ENCODE results near the gene MTG1. TPM values are rescaled to one million over a fixed set of nuclear protein-coding genes. Genes with fewer than 3 reads are reported as not detected.

Gene MTG1
- total RNA-seq, 4 donors from 2014 or later, result 26.5 to 139 (median 47.0) TPM

GRCh38 chr10:133420579-133420978 is 26.6 kb downstream of the MTG1 start:
- no peak overlapping the region for H3K4me3 ChIP-seq
- TF ChIP-seq POLR2A (IDR thresholded peaks at IDR 0.05) (no peak), CTCF (IDR thresholded peaks at IDR 0.05) (no peak), POLR2AphosphoS5 (IDR thresholded peaks at IDR 0.05) (no peak), EP300 (IDR thresholded peaks at IDR 0.05; ENCODE audit: low read depth) (no peak)
- WGBS, 2 donors (ENCODE audit: low coverage in 1 of 2), result 100% methylated on average over 5 of the region's 6 CpGs; no CpG with 5 or more reads in 1 of the 2 donors
- H3K4me1 ChIP-seq, result peaks cover 0 to 8% (median 3%) of the 10 kb centered on the region in 4 donors
- H3K27ac ChIP-seq, result no peak overlapping the region
- DNase-seq, result no peak
- intact Hi-C loops (cut with DNase I; ENCODE audit: low total_unique reads) (no loop called here), in situ Hi-C loops (cut with MboI; ENCODE audit: low pct_ligation_motif_present in 1 of 4, low pct_unique_long_range_greater_than_20kb in 1 of 4, low sequenced_read_pairs in 3 of 4) (no loop called here)
- peaks cover 0 to 3% (median under 1%) of the 10 kb centered on the region in 4 donors for H3K36me3 ChIP-seq
- H3K27me3 ChIP-seq, result peaks cover 17% of the 10 kb centered on the region
- H3K9me3 ChIP-seq, result no peaks in the 10 kb centered on the region

- no peak for DNase-seq
- no peak for TF ChIP-seq CTCF (IDR thresholded peaks at IDR 0.05)
- TF ChIP-seq POLR2A (IDR thresholded peaks at IDR 0.05), result no peak
- no peak for TF ChIP-seq EP300 (IDR thresholded peaks at IDR 0.05; ENCODE audit: low read depth)
- no peak for TF ChIP-seq POLR2AphosphoS5 (IDR thresholded peaks at IDR 0.05)
Observed at GRCh38 chr10:133421336-133422222, 27.6 kb downstream of the MTG1 start.

GRCh38 chr10:133422223-133422806 is 28.4 kb downstream of the MTG1 start:
- WGBS, 2 donors (ENCODE audit: low coverage in 1 of 2), result 78% methylated on average over 16 of the region's 16 CpGs; no CpG with 5 or more reads in 1 of the 2 donors
- intact Hi-C loops (cut with DNase I; ENCODE audit: low total_unique reads) (no loop called here), in situ Hi-C loops (cut with MboI; ENCODE audit: low pct_ligation_motif_present in 1 of 4, low pct_unique_long_range_greater_than_20kb in 1 of 4, low sequenced_read_pairs in 3 of 4) (no loop called here)
- no peak overlapping the region for H3K27ac ChIP-seq
- TF ChIP-seq EP300 (IDR thresholded peaks at IDR 0.05; ENCODE audit: low read depth), result no peak
- no peak for TF ChIP-seq CTCF (IDR thresholded peaks at IDR 0.05)
- TF ChIP-seq POLR2A (IDR thresholded peaks at IDR 0.05), result no peak
- TF ChIP-seq POLR2AphosphoS5 (IDR thresholded peaks at IDR 0.05), result no peak
- no peaks in the 10 kb centered on the region for H3K36me3 ChIP-seq
- DNase-seq, result no peak
- peaks cover 0 to 8% (median 3%) of the 10 kb centered on the region in 4 donors for H3K4me1 ChIP-seq
- no peak overlapping the region for H3K4me3 ChIP-seq
- H3K9me3 ChIP-seq, result no peaks in the 10 kb centered on the region
- peaks cover 17% of the 10 kb centered on the region for H3K27me3 ChIP-seq

More at GRCh38 chr10:133421336-133422222, 27.6 kb downstream of the MTG1 start:
- no peak overlapping the region for H3K27ac ChIP-seq
- no peaks in the 10 kb centered on the region for H3K36me3 ChIP-seq
- H3K27me3 ChIP-seq, result peaks cover 17% of the 10 kb centered on the region
- peaks cover 0 to 8% (median 3%) of the 10 kb centered on the region in 4 donors for H3K4me1 ChIP-seq
- H3K4me3 ChIP-seq, result no peak overlapping the region
- WGBS, 2 donors (ENCODE audit: low coverage in 1 of 2), result 64 to 90% methylated on average over 5 to 16 of the region's 17 CpGs
- in situ Hi-C loops (cut with MboI; ENCODE audit: low pct_ligation_motif_present in 1 of 4, low pct_unique_long_range_greater_than_20kb in 1 of 4, low sequenced_read_pairs in 3 of 4), result no loop called here
- intact Hi-C loops (cut with DNase I; ENCODE audit: low total_unique reads), result no loop called here
- no peaks in the 10 kb centered on the region for H3K9me3 ChIP-seq
